NCI-H1436 (cell line): Measurements from ENCODE around the gene BORCS5.

Experiments
- DNase-seq: peaks from one replicate; lab custom pipeline; 2025; lab: John Stamatoyannopoulos, UW

BORCS5 gene

DNA sequence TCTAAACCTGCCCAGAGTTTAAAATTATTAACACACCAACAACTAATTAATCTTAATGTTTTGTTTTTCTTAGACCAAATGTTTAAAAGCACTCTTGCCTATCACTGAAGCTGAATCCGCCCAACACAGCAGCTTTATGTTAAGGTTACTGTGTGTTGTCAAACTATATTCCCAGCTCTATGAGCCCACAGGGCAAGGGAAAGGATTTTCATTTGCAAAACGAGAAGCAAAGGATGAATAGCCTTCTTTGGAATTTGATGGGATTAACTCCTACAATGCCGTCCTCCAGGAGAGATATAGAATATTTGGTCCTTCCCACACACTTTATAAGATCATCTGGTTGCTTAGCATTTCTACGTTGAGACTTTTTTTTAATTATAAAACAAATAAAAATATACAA lies 162.0 kb downstream of the BORCS5 start:
- no peak for DNase-seq
